Hepatic stellate cell (primary cell): ENCODE results near the gene CCDC201.

ENCODE experiments used
- DNase-seq: peaks from one replicate; pipeline ENCODE4 v3.0.0; 2011; ENCODE audit warnings: low spot score

CCDC201 gene

GRCh38 chr7:45893374-45893995, 20.6 kb upstream of the CCDC201 start:
- DNase-seq: no peak

DNA sequence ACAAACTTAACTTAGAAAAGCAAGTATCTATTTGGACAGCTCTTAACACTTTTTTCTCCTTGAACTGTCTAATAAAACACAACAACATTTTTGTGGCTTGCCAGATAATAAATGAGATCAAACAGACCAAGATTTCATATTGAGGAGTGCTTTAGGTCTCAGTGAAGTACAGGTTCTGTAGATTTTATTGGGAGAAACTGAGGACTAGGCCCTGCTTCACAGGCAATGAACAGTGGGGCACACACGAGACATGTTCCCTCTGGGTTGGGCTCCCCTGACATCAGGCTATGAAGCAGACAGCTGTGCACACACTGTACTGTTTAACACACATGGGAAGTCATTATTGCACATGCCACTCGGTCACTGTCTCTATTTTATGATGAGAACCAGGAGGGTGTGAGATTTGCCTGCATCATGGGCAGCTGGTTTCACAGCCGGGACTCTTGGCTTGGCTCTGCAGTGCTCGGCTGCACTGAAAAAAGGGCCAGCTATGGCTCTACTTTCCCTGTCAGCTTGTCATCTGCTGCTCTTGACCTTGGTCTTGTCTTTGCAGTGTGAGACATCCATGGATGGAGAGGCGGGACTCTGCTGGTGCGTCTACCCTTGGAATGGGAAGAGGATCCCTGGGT, 19.6 kb upstream of the CCDC201 start:
- DNase-seq: no peak

- no peak for DNase-seq
These were observed 18.9 kb upstream of the CCDC201 start for GRCh38 chr7:45891462-45892402.

DNA sequence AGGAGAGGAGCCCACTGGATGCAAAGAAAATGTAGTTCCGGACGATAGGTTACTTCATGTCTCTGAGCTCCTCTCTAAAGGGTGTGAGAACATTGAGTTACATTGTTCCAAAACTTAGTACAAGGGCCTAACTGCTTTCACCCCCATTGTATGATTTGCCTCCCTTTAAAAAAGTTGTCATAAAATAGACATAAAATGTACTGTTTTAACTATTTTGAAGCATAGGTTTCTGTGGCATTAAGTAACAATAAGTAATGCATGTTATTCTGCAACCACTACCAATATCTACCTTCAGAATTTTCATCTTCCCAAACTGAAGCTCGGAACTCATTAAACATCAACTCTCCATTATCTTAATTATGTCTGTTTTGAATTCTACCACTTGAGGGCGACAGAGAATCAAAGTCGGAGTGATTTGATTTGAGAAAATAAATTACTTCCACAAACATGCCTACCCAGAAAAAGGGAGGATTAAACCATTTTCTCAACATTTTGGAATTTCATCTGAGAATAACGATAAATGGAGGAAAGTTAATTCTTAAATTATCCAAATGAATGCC, 18.1 kb upstream of the CCDC201 start:
- no peak for DNase-seq

- no peak for DNase-seq
These were observed 17.4 kb upstream of the CCDC201 start for GRCh38 chr7:45890125-45890901.

DNA sequence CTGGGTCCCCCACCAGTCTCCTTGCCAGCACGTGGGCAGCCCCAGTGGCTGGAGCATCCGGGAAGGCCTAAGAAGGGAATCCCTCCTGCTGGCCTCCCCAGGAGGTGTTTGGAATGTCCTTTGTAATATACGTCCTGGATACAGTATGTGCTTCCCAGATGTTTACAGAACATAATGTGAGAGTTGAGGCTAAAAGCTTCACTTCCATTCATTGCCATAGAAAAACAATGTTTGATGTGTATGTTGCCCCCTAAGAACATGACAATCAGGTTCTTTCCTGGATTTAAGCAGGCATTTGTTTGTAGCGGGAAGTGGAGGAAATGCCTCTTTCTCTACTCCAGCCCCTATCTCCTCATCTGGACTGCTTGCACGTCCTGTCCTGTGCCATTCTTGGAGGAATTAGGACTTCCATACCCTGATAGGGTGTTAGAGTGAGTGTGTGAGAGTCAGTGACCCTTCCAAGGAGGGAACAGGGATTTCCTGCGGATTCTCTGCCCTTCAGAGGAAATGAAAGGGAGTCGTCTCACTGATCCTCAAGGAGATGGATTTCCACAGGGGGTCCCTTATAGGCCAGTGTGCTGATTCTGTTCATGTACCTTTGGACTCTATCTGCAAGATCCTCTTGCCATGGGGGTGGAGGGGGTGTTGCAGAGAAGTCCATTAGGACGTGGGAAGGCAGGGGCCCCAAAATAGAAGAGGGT, 16.6 kb upstream of the CCDC201 start:
- no peak for DNase-seq

GRCh38 chr7:45888993-45889366, 16.1 kb upstream of the CCDC201 start:
- DNase-seq: no peak

DNA sequence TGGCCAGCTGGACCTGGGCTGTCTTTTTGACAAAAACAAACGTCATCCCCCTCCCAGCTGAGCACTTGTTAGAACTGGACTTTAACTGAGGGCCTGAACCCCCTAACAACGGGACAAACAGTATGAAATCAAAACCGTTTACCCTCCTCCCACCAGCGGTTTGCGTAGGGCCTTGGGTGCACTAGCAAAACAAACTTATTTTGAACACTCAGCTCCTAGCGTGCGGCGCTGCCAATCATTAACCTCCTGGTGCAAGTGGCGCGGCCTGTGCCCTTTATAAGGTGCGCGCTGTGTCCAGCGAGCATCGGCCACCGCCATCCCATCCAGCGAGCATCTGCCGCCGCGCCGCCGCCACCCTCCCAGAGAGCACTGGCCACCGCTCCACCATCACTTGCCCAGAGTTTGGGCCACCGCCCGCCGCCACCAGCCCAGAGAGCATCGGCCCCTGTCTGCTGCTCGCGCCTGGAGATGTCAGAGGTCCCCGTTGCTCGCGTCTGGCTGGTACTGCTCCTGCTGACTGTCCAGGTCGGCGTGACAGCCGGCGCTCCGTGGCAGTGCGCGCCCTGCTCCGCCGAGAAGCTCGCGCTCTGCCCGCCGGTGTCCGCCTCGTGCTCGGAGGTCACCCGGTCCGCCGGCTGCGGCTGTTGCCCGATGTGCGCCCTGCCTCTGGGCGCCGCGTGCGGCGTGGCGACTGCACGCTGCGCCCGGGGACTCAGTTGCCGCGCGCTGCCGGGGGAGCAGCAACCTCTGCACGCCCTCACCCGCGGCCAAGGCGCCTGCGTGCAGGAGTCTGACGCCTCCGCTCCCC, 15.5 kb upstream of the CCDC201 start, which contains the start of gene IGFBP1:
IGFBP1 (plus strand) TSS at position 304 of the 808 bp plus-strand sequence; CDS start at position 469, 165 bp downstream.
- DNase-seq: peak; percentile 48

DNA sequence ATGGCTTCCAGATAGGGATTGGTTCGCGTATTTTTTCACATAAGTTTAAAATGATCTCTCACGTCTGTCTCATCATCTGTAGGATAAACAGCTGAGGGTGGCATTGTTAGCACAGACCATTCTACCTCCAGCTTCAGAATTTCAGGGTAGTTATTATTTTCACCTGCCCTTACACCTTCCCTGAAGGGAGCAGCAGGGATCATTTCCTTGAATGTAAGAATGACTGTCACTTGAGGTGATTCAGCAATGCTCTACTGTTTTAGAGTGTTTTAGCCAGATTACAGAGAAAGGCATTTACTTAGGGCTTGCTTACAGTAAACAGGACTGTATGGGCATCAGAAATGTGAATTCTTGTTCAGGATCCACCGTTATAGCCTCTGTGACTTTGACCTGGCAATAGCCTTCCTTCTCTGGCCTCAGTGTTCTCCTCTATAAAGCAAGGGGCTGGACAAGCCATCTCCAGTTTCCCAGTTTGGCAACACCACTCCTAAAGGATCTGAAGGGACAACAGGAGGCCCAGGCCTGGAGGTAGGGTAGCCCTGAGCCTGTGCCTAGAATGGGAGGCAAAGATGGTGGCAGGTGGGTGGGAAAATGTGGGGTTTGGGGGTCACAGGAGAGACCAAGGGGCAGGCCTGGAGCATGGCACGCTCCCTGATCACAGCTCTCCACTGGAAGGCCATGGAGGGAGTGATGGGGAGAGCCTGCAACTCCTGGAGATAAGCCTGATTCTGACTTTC, 14.2 kb upstream of the CCDC201 start:
- DNase-seq: no peak

- DNase-seq: no peak
These were observed 12.5 kb upstream of the CCDC201 start for GRCh38 chr7:45885264-45885882.

DNA sequence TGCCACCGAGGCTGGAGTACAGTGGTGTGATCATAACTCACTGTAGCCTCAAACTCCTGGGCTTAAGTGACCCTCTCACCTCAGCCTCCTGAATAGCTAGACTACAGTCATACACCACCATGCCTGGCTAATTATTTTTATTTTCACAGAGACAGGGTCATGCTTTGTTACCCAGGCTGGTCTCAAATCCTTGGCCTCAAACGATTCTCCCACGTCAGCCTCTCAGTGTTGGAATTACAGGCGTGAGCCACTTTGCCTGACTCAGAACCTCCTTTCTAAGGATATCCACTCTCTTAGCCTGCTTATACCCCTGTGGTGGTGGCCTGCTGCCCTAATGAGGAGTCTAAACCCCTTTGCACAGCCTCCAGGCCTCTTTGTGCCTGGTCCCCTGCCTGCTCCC, 11.3 kb upstream of the CCDC201 start:
- no peak for DNase-seq

DNA sequence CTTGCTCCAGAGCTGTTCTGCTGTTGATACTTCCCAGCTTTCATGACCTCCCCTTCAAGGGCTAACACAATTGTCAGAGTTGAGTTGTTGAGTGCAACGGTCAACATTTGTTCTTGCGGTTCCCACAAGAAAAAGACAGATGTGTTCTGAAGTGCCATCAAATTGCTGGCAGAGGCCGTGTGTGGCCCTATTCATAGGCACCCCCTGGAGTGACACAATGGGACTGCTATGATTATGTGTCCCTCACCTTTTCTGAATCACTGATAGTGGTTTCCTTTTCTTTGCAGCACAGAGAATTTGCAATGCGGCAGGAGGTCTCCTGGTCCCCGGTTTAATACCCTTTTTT, 9.6 kb upstream of the CCDC201 start:
- DNase-seq: no peak

DNA sequence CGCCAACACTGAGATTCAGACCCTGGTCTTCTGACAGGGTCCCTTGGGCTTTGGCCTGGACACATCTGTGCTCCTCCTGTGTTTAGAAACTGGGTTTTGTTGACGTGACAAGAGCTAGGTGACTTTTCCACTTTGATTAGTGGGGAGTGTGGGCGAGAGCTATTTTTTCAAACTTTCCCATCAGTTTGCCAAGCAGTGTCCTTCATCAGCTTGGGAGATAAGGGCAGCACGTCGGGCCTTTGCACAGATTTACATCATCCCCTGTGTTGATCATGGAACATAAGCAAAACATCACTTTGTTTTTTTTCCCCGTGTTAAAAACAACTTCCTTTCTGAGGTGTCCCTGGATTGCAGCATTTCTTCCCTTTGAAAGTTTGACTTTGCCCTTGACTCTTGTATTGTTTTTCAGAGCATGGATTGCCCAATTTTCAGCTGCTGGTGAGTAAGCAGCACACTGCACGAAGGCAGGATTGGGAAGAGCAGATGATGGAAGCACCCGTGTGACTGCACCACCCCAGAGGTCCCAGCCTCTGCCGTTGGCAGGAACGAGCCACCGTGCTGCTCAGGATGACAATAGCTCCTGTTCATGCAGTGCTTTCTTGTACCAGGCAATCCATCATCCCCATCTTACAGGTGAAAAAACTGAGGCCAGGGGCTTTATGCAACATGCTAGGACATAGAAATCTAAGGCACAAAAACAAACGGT, 9.0 kb upstream of the CCDC201 start:
- peak; percentile 71 for DNase-seq

DNA sequence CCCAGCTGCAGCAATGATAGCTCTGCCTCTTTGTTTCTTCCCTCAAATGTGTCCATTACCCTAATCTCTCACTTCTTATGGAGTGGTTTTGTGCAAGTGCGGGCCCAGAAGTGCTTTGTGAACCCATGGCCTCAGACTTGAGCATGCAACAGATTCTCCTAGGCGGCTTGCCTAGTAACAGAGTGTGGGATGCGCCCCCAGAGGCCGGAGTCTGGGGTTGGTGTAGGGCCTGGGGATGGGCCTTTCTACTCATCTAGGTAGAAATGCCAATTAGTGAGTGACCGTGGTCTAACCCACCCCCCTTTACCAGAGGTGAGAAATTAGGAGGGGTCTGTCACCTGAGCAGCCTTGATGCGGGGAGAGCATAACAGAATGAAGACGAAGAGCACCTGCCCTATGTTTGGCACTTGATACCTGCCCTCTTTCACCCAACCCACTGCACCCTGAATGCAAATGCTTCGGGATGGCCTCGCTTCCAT, 8.4 kb upstream of the CCDC201 start:
- DNase-seq: no peak

GRCh38 chr7:45880433-45880860, 7.6 kb upstream of the CCDC201 start:
- no peak for DNase-seq

GRCh38 chr7:45878457-45879144, 5.7 kb upstream of the CCDC201 start:
- no peak for DNase-seq

DNA sequence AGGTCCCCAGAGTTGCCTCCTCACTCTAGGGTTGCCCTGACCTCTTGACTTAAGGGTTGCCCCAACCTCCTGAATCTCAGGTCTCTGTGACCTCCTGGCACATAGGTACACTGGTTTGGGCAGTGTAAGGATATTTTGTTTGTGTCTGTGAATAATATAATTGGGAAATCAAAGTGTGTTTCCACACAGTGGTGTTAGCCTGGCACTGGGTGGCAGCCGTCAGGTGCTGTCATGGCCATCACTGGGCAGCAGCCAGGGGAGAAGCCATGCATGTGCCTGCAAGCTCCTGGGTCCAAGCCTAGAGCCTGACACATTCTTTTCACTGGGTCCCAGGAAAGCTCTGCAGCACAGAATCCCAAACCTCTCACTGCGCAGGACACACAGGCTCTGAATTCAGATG, 3.6 kb upstream of the CCDC201 start:
- no peak for DNase-seq
